Measurements from ENCODE around the gene RANGAP1. TPM values are rescaled to one million over a fixed set of nuclear protein-coding genes. Genes with fewer than 3 reads are reported as not detected.

Gene RANGAP1
- total and polyA plus RNA-seq, 7 donors: 18.7 to 64.8 (median 30.7) TPM

DNA sequence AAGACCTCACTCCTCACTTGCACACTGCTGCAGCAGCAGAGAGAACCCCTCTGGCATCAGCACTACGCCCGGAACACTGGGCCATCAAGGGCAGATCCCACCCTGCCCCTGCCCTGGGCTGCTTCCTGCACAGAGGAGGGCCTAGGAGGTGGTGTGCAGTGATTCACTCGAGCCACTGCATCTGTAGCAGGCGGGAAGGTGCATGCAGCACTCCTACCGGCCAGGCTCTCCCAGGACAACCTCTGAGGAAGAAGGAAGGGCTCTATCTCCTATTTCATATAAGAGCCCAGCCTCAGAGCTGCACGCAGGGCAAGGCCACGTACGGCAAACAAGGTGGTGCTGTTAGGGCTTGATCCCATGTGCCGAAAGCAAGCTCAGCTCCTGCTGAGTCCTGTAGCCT is 14.2 kb downstream of the RANGAP1 start:
- Histone ChIP-seq H3K9me3 (no peaks in the 10 kb centered on the region), H3K4me1 (no peaks in the 10 kb centered on the region), H3K36me3 (peaks cover 13 to 94% (median 53%) of the 10 kb centered on the region in 4 donors), H3K27ac (no peak overlapping the region), H3K4me3 (no peak overlapping the region), H3K27me3 (no peaks in the 10 kb centered on the region)
- 96% methylated on average over 9 of the region's 9 CpGs for WGBS, 2 donors
- no peak for DNase-seq
- TF ChIP-seq POLR2A (IDR thresholded peaks at IDR 0.05) (no peak), EP300 (IDR thresholded peaks at IDR 0.05) (no peak), POLR2AphosphoS5 (IDR thresholded peaks at IDR 0.05) (no peak)
- TF ChIP-seq, protein P1, sequence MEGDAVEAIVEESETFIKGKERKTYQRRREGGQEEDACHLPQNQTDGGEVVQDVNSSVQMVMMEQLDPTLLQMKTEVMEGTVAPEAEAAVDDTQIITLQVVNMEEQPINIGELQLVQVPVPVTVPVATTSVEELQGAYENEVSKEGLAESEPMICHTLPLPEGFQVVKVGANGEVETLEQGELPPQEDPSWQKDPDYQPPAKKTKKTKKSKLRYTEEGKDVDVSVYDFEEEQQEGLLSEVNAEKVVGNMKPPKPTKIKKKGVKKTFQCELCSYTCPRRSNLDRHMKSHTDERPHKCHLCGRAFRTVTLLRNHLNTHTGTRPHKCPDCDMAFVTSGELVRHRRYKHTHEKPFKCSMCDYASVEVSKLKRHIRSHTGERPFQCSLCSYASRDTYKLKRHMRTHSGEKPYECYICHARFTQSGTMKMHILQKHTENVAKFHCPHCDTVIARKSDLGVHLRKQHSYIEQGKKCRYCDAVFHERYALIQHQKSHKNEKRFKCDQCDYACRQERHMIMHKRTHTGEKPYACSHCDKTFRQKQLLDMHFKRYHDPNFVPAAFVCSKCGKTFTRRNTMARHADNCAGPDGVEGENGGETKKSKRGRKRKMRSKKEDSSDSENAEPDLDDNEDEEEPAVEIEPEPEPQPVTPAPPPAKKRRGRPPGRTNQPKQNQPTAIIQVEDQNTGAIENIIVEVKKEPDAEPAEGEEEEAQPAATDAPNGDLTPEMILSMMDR (IDR thresholded peaks at IDR 0.05): no peak
- intact Hi-C loops (cut with DNase I): no loop called here

DNA sequence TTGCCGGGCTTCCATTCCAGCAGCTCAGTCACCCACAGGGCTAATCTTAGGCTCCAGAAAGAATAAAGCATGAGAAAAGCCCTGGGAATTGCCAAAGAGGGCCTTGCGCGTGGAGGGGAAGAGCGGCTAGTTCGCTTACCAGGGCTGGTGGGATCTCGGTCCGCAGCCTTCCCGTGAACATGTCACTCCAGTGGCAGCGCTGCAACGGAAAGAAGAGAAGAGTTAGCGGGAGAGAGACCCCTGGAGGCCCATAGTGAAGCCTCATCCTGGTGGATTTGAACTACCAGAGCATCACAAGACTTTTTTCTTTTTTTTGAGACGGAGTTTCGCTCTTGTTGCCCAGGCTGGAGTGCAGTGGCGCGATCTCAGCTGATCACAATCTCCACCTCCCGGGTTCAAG is 18.0 kb downstream of the RANGAP1 start:
- WGBS, 2 donors: 96 to 98% methylated on average over 16 of the region's 16 CpGs
- no peaks in the 10 kb centered on the region for H3K9me3 ChIP-seq
- H3K27ac ChIP-seq: no peak overlapping the region
- no peak for TF ChIP-seq POLR2AphosphoS5 (IDR thresholded peaks at IDR 0.05)
- TF ChIP-seq POLR2A (IDR thresholded peaks at IDR 0.05): no peak
- TF ChIP-seq, protein P1 (IDR thresholded peaks at IDR 0.05): no peak
- no peak for TF ChIP-seq EP300 (IDR thresholded peaks at IDR 0.05)
- no peak overlapping the region for H3K4me3 ChIP-seq
- intact Hi-C loops (cut with DNase I): no loop called here
- no peaks in the 10 kb centered on the region for H3K4me1 ChIP-seq
- H3K27me3 ChIP-seq: no peaks in the 10 kb centered on the region
- no peak for DNase-seq
- peaks cover 26 to 90% (median 63%) of the 10 kb centered on the region in 4 donors for H3K36me3 ChIP-seq

DNA sequence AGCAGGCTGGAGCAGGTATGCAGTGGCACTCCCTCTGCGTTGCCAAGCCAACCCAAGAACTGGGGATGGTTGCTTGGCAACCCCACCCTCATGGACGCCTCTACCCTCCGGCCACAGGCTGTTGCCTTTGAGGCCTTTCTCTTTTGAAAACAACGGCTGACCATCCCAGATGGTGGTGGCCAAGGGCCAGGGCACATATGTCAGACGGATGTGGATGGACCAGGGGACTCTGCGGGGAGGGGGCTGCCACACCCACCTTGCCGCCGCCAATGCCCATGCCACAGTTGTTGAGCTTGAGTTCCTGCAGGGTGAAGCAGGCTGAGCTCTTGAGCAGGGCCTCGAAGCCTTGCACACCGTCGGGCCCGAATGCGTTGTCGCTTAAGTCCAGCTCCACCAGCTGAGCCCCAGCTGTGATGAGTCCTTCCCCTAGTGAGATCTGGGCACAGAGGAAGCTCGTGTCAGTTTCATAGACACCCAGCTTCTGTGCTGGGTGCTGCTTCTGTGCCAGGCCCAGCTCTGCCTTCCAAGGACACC is 21.5 kb downstream of the RANGAP1 start:
- Histone ChIP-seq H3K9me3 (no peaks in the 10 kb centered on the region), H3K27ac (no peak overlapping the region), H3K4me1 (no peaks in the 10 kb centered on the region), H3K36me3 (peaks cover 26 to 93% (median 66%) of the 10 kb centered on the region in 4 donors), H3K27me3 (no peaks in the 10 kb centered on the region), H3K4me3 (no peak overlapping the region)
- DNase-seq: no peak
- intact Hi-C loops (cut with DNase I): no loop called here
- WGBS, 2 donors: 91 to 94% methylated on average over 15 of the region's 15 CpGs
- TF ChIP-seq POLR2AphosphoS5 (IDR thresholded peaks at IDR 0.05): no peak
- no peak for TF ChIP-seq POLR2A (IDR thresholded peaks at IDR 0.05)
- TF ChIP-seq, protein P1 (IDR thresholded peaks at IDR 0.05): no peak
- no peak for TF ChIP-seq EP300 (IDR thresholded peaks at IDR 0.05)

DNA sequence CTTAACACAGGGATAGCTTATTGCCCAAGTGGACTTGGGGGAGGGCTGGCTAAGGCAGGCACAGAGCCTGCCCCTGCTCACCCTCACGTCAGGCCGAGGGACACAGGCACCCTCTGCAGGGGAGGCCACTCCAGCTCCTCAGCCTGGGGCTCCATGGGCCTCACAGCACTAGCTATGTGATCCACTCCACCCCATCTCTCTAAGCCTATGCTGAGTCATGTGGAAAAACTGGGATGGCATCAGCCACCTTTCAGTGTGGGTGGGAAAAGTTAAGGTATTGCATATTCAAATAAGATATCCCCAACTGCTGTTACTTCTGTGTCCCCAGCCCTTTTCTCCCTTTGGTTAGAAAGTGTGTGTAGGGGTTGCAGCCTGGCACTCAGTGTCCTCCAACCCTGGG is 22.3 kb downstream of the RANGAP1 start:
- peaks cover 26 to 93% (median 64%) of the 10 kb centered on the region in 4 donors for H3K36me3 ChIP-seq
- WGBS, 2 donors: 93 to 98% methylated on average over 2 of the region's 2 CpGs
- no peak for DNase-seq

More for the DNA sequence above, 22.3 kb downstream of the RANGAP1 start:
- intact Hi-C loops (cut with DNase I): no loop called here
- Histone ChIP-seq H3K4me3 (no peak overlapping the region), H3K4me1 (no peaks in the 10 kb centered on the region), H3K27me3 (no peaks in the 10 kb centered on the region), H3K27ac (no peak overlapping the region), H3K9me3 (no peaks in the 10 kb centered on the region)
- TF ChIP-seq EP300 (IDR thresholded peaks at IDR 0.05) (no peak), POLR2AphosphoS5 (IDR thresholded peaks at IDR 0.05) (no peak), POLR2A (IDR thresholded peaks at IDR 0.05) (no peak)
- TF ChIP-seq, protein P1 (IDR thresholded peaks at IDR 0.05): no peak

Measured in sigmoid colon (tissue), 7 donors.